Retinal pigment epithelial cell (primary cell): Measurements from ENCODE around the gene SND1.

Experiments used
- DNase-seq: peaks from one replicate; pipeline ENCODE4 v3.0.0-alpha.2; 2010; ENCODE audit warnings: low read depth
- H3K4me3 ChIP-seq: 2 replicates; pipeline ENCODE4 v1.5.1; 2011; ENCODE audit warnings: mild to moderate bottlenecking, low read length, control low read depth, moderate library complexity
- CTCF ChIP-seq: conservative IDR thresholded peaks from 2 replicates; pipeline ENCODE4 v1.5.1; 2011; ENCODE audit warnings: low read depth, low read length, control low read depth, inconsistent platforms

Gene SND1

GRCh38 chr7:127976056-127976737 is 324.2 kb downstream of the SND1 start:
- no peak overlapping the region for H3K4me3 ChIP-seq
- no peak for TF ChIP-seq CTCF
- peak; percentile 69 for DNase-seq

- no peak overlapping the region for H3K4me3 ChIP-seq
- no peak for DNase-seq
- no peak for TF ChIP-seq CTCF
Observed at GRCh38 chr7:127976738-127977120, 324.7 kb downstream of the SND1 start.

- no peak overlapping the region for H3K4me3 ChIP-seq
- DNase-seq, result no peak
- no peak for TF ChIP-seq CTCF
Observed at GRCh38 chr7:127978421-127978820, 326.4 kb downstream of the SND1 start.

GRCh38 chr7:127979113-127979727 is 327.2 kb downstream of the SND1 start:
- DNase-seq, result no peak
- H3K4me3 ChIP-seq, result no peak overlapping the region
- TF ChIP-seq CTCF, result no peak

GRCh38 chr7:127979728-127980126 is 327.7 kb downstream of the SND1 start:
- no peak for TF ChIP-seq CTCF

GRCh38 chr7:127980901-127981300 is 328.9 kb downstream of the SND1 start:
- TF ChIP-seq CTCF, result no peak
- DNase-seq, result no peak
- no peak overlapping the region for H3K4me3 ChIP-seq

More at GRCh38 chr7:127979728-127980126, 327.7 kb downstream of the SND1 start:
- no peak overlapping the region for H3K4me3 ChIP-seq
- no peak for DNase-seq

- no peak overlapping the region for H3K4me3 ChIP-seq
- TF ChIP-seq CTCF, result no peak
- no peak for DNase-seq
Observed at GRCh38 chr7:127981965-127982364, 330.0 kb downstream of the SND1 start.
